Osteoblast (primary cell): ENCODE measurements around the gene MAPK8IP3. TPM values are rescaled to one million over a fixed set of nuclear protein-coding genes. Genes with fewer than 3 reads are reported as not detected.

ENCODE experiments used
- DNase-seq: peaks from one replicate; pipeline ENCODE4 v3.0.0; 2011; ENCODE audit warnings: low spot score, mixed read lengths; ENCODE audit not compliant: insufficient read length; ENCODE audit errors: missing footprints
- H2AFZ ChIP-seq: 2 replicates; pipeline ENCODE4 v1.6.0; 2011; ENCODE audit warnings: mild to moderate bottlenecking, low read length
- H3K27ac ChIP-seq: 2 replicates; pipeline ENCODE4 v1.5.1; 2011; ENCODE audit warnings: mild to moderate bottlenecking, low read depth, low read length, moderate library complexity
- H3K27me3 ChIP-seq: 2 replicates; pipeline ENCODE4 v1.6.0; 2012; ENCODE audit warnings: mild to moderate bottlenecking, control low read depth, inconsistent platforms, low read length, moderate library complexity; ENCODE audit not compliant: insufficient read depth
- H3K36me3 ChIP-seq: 2 replicates; pipeline ENCODE4 v1.5.1; 2011; ENCODE audit warnings: mild to moderate bottlenecking, low read length, control low read depth, moderate library complexity; ENCODE audit not compliant: insufficient read depth
- H3K4me1 ChIP-seq: 2 replicates; pipeline ENCODE4 v1.5.1; 2011; ENCODE audit warnings: mild to moderate bottlenecking, low read length, control low read depth, moderate library complexity; ENCODE audit not compliant: insufficient read depth
- H3K4me2 ChIP-seq: 2 replicates; pipeline ENCODE4 v1.6.0; 2011; ENCODE audit warnings: mild to moderate bottlenecking, low read length; ENCODE audit not compliant: insufficient read depth
- H3K4me3 ChIP-seq: fragments of 200-600 bp; sonication (generic); 3 replicates; pipeline ENCODE4 v1.5.1; 2012; ENCODE audit warnings: mild to moderate bottlenecking, low read length, inconsistent platforms; ENCODE audit not compliant: insufficient read depth
- H3K79me2 ChIP-seq: 2 replicates; pipeline ENCODE4 v1.6.0; 2012; ENCODE audit warnings: mild to moderate bottlenecking, low read length, control low read depth, inconsistent platforms; ENCODE audit not compliant: insufficient read depth
- H3K9me3 ChIP-seq: 2 replicates; pipeline ENCODE4 v1.5.1; 2011; ENCODE audit warnings: low read depth, low read length, control low read depth
- H4K20me1 ChIP-seq: 2 replicates; pipeline ENCODE4 v1.6.0; 2012; ENCODE audit warnings: mild to moderate bottlenecking, low read length, control low read depth; ENCODE audit not compliant: insufficient read depth
- CTCF ChIP-seq: IDR thresholded peaks from 2 replicates; pipeline ENCODE4 v1.5.1; 2011; ENCODE audit warnings: mild to moderate bottlenecking, low read depth, low read length, moderate library complexity; ENCODE audit errors: extremely low read depth
- total RNA-seq: library from RNA; depleted of rRNA; stranded (reverse); fragments of >200 nt; gene quantifications from 2 replicates; pipeline ENCODE4 v1.2.3, GENCODE V29; 2012

MAPK8IP3 gene
- total RNA-seq, 1 donor = 64.1 TPM

GRCh38 chr16:1790261-1790610 is 84.2 kb downstream of the MAPK8IP3 start:
- H2AFZ ChIP-seq = no peak overlapping the region
- DNase-seq = peak; percentile 61
- H3K79me2 ChIP-seq = peaks cover 27% of the 10 kb centered on the region
- H3K27me3 ChIP-seq = no peaks in the 10 kb centered on the region
- no peaks in the 10 kb centered on the region for H3K4me1 ChIP-seq
- no peak overlapping the region for H3K4me3 ChIP-seq
- TF ChIP-seq CTCF = no peak
- no peak overlapping the region for H3K27ac ChIP-seq
- no peak overlapping the region for H3K4me2 ChIP-seq
- H3K36me3 ChIP-seq = peaks cover 14% of the 10 kb centered on the region
- H4K20me1 ChIP-seq = peaks cover 19% of the 10 kb centered on the region
- H3K9me3 ChIP-seq = no peaks in the 10 kb centered on the region

- Histone ChIP-seq H3K4me1 (no peaks in the 10 kb centered on the region), H3K36me3 (peaks cover 12% of the 10 kb centered on the region), H3K27ac (no peak overlapping the region), H3K79me2 (peaks cover 22% of the 10 kb centered on the region), H3K4me2 (no peak overlapping the region), H2AFZ (no peak overlapping the region), H3K4me3 (no peak overlapping the region), H3K9me3 (no peaks in the 10 kb centered on the region), H4K20me1 (peaks cover 14% of the 10 kb centered on the region), H3K27me3 (no peaks in the 10 kb centered on the region)
- no peak for TF ChIP-seq CTCF
- peak; percentile 66 for DNase-seq
These were observed 84.7 kb downstream of the MAPK8IP3 start for GRCh38 chr16:1790611-1791255.

GRCh38 chr16:1791256-1791942 is 85.4 kb downstream of the MAPK8IP3 start:
- no peaks in the 10 kb centered on the region for H3K27me3 ChIP-seq

More at GRCh38 chr16:1791256-1791942, 85.4 kb downstream of the MAPK8IP3 start:
- Histone ChIP-seq H4K20me1 (peaks cover 7% of the 10 kb centered on the region), H3K79me2 (peaks cover 16% of the 10 kb centered on the region), H3K4me3 (no peak overlapping the region), H3K27ac (no peak overlapping the region), H3K4me2 (no peak overlapping the region), H3K36me3 (peaks cover 12% of the 10 kb centered on the region), H2AFZ (no peak overlapping the region), H3K9me3 (no peaks in the 10 kb centered on the region), H3K4me1 (no peaks in the 10 kb centered on the region)
- TF ChIP-seq CTCF = no peak
- peak; percentile 80 for DNase-seq
